Mesodermal cell (in vitro differentiated cells): ENCODE results near the gene ADAMTSL3.
"Not testable (repeated sequence)": the region's sequence is repeated elsewhere in the genome, so short reads cannot be mapped to it uniquely, and the experiment has no call there.

ENCODE experiments used
- H3K27ac ChIP-seq: 2 replicates; pipeline ENCODE4 v1.7.0; 2013; ENCODE audit warnings: mild to moderate bottlenecking, low read depth, low read length, moderate library complexity; ENCODE audit not compliant: severe bottlenecking
- H3K36me3 ChIP-seq: 2 replicates; pipeline ENCODE4 v1.7.1; 2013; ENCODE audit warnings: mild to moderate bottlenecking, low read length, moderate library complexity; ENCODE audit not compliant: control insufficient read depth, insufficient read depth
- H3K4me1 ChIP-seq: one replicate; pipeline ENCODE4 v1.7.1; 2013; ENCODE audit warnings: mild to moderate bottlenecking, low read length; ENCODE audit not compliant: insufficient read depth, control insufficient read depth, poor library complexity, severe bottlenecking
- H3K4me3 ChIP-seq: 2 replicates; pipeline ENCODE4 v1.7.0; 2013; ENCODE audit warnings: low read length, control low read depth, mild to moderate bottlenecking; ENCODE audit not compliant: insufficient read depth, poor library complexity, severe bottlenecking; ENCODE audit errors: extremely low read depth
- H3K9me3 ChIP-seq: 2 replicates; pipeline ENCODE4 v1.7.1; 2013; ENCODE audit warnings: mild to moderate bottlenecking, low read length, moderate library complexity; ENCODE audit not compliant: control insufficient read depth
- WGBS, 2 experiments: methylation state at CpG; one replicate each; pipeline ENCODE4 v1.1.5; 2013; ENCODE audit warnings: missing lambda C conversion rate in 2 of 2; ENCODE audit not compliant: insufficient coverage in 2 of 2; 5-methylcytosine and 5-hydroxymethylcytosine counted together

The ADAMTSL3 gene

DNA sequence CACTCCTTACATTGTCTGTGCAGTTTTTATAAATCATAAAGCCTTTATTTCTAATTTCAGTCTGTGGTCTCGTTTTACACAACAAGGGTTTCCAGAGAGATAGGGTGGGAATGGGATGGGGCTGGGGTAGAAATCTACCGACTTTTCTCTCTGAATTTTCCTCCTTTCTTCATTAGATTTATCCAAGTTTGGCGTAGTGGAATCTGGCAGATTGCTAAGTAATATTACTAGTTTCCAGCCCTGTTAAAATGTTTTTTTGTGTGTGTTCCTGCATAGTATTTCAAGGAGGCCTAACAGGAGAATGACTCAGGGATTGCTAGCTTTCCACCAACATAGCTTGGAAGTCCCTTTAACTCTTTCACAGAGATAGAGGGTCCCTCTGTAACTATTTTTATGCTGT, 396.2 kb downstream of the ADAMTSL3 start:
- Histone ChIP-seq H3K27ac (no peak overlapping the region), H3K4me3 (no peak overlapping the region), H3K9me3 (no peaks in the 10 kb centered on the region), H3K4me1 (no peaks in the 10 kb centered on the region), H3K36me3 (no peaks in the 10 kb centered on the region)
- no CpG with 5 or more reads among the region's 3 CpGs for WGBS, 2 experiments

- not testable (repeated sequence) for H3K36me3 ChIP-seq, H3K4me3 ChIP-seq, H3K4me1 ChIP-seq, H3K27ac ChIP-seq, H3K9me3 ChIP-seq
- no CpG with 5 or more reads among the region's 1 CpG for whole genome bisulfite sequencing, 2 experiments
Measured at GRCh38 chr15:84051146-84051545, 397.2 kb downstream of the ADAMTSL3 start.

DNA sequence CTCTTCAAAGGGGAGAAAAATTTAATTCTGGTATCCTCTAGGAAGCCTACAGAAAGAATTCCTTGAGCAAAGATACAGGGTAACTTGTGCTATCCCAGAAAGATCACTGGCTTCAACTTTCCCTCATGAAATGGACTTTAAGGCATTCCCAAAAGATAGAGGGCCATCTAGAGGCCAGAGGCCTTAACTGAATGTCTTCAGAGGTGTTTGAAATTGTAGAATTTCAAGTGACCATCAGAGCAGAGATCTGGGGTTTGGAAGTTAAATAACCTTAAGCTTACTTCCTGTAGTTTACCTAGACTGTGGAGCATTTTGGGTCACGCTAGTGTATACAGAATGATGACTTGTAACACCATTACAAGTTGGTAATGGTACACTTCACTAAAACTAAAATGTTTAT, 400.6 kb downstream of the ADAMTSL3 start:
- no CpG with 5 or more reads among the region's 1 CpG for WGBS, 2 experiments

GRCh38 chr15:84057714-84058331, 403.9 kb downstream of the ADAMTSL3 start:
- Histone ChIP-seq H3K27ac (no peak overlapping the region), H3K9me3 (no peaks in the 10 kb centered on the region), H3K4me1 (no peaks in the 10 kb centered on the region), H3K36me3 (no peaks in the 10 kb centered on the region), H3K4me3 (no peak overlapping the region)
- 83% methylated on average over 1 of the region's 5 CpGs; no CpG with 5 or more reads in 1 of the 2 experiments for WGBS, 2 experiments

More for the DNA sequence above, 400.6 kb downstream of the ADAMTSL3 start:
- not testable (repeated sequence) for H3K36me3 ChIP-seq, H3K27ac ChIP-seq, H3K4me1 ChIP-seq, H3K4me3 ChIP-seq, H3K9me3 ChIP-seq

- not testable (repeated sequence) for H3K36me3 ChIP-seq
Measured at GRCh38 chr15:84063674-84064073, 409.8 kb downstream of the ADAMTSL3 start.

DNA sequence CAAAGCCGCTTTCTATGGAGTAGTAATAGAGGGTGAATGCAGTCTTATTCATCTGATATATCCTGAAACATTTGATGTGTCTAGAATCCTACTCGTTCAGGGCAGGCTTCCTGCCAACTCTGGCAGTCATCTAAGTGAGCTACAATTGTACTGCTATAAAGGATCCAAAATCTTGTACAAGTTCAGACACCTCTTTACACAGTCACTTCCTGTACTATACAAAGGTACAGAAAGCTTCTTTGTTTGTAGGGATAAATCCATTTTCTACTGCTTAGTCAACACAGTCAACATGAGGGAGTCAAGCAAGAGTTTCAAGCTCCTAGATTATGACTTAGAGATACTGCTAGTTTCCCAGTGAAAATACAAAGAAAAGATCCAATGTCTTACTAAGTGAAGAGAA, 414.8 kb downstream of the ADAMTSL3 start:
- not testable (repeated sequence) for H3K9me3 ChIP-seq, H3K36me3 ChIP-seq, H3K4me3 ChIP-seq, H3K27ac ChIP-seq
- 100% methylated on average over 1 of the region's 2 CpGs; no CpG with 5 or more reads in 1 of the 2 experiments for WGBS, 2 experiments
- H3K4me1 ChIP-seq, result peaks cover 13% of the 10 kb centered on the region

More at GRCh38 chr15:84063674-84064073, 409.8 kb downstream of the ADAMTSL3 start:
- peaks cover 11% of the 10 kb centered on the region for H3K4me1 ChIP-seq
- not testable (repeated sequence) for H3K9me3 ChIP-seq, H3K4me3 ChIP-seq, H3K27ac ChIP-seq
- WGBS, 2 experiments, result 50% methylated on average over 2 of the region's 2 CpGs; no CpG with 5 or more reads in 1 of the 2 experiments

GRCh38 chr15:84078038-84078437, 424.1 kb downstream of the ADAMTSL3 start:
- H3K4me3 ChIP-seq, H3K36me3 ChIP-seq, H3K27ac ChIP-seq, H3K9me3 ChIP-seq: not testable (repeated sequence)
- no CpG with 5 or more reads among the region's 2 CpGs for WGBS, 2 experiments
- peaks cover 11% of the 10 kb centered on the region for H3K4me1 ChIP-seq

GRCh38 chr15:84079325-84079884, 425.5 kb downstream of the ADAMTSL3 start:
- not testable (repeated sequence) for H3K9me3 ChIP-seq, H3K36me3 ChIP-seq, H3K27ac ChIP-seq
- Histone ChIP-seq H3K4me1 (peaks cover 11% of the 10 kb centered on the region), H3K4me3 (peak overlapping the region; percentile 41)
- 8 to 11% methylated on average over 6 to 12 of the region's 15 CpGs for WGBS, 2 experiments

DNA sequence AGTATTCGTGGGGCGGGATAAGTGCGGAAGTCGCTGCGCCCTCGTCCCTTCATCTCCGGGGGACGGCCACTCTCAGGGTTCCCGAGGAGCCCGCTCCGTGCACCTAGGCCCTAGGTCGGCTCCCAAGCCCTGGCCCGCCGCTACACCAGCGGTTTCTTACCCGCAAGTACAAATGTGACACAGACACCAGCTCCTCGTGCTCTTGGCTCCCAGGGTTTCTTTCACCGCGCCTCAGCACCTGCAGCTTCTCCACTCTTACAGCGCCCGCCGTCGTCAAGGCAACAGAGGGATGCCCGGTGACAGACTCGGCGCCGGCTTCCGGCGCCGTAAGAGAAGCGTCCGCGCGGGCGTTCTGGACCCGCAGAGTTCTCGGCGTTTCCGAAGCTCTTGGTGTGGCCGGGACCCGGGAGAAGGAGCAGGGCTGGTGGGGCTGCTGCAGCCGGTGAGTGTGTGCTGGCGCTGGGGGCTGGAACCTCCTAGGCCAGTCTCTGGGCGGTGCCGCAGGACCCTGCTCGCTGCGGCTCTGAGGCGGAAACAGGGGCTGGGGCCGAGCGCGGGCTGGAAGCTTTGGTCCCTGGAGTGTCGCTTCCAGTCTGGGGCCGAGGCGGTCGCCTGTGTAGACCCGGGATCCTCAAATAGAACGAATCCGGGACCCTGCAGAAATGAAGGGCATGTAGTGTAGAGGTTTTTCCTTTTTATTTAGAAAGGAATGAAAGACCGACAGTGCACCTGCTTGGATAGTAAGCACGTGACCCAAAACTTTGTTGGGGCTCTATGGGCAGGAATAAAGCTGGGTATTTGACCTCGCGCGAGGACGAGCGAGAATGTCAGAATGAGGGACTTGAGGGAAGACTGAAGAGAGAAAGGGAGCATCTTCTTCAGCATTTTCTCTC, 426.2 kb downstream of the ADAMTSL3 start:
- H3K36me3 ChIP-seq, result no peaks in the 10 kb centered on the region
- H3K9me3 ChIP-seq, result no peaks in the 10 kb centered on the region
- no peak overlapping the region for H3K27ac ChIP-seq
- H3K4me1 ChIP-seq, result peaks cover 11% of the 10 kb centered on the region
- WGBS, 2 experiments, result 1 to 2% methylated on average over 55 to 56 of the region's 65 CpGs
- H3K4me3 ChIP-seq, result peak overlapping the region; percentile 41

GRCh38 chr15:84080778-84081084, 426.8 kb downstream of the ADAMTSL3 start:
- H3K9me3 ChIP-seq, H3K27ac ChIP-seq, H3K36me3 ChIP-seq, H3K4me3 ChIP-seq: not testable (repeated sequence)
- peaks cover 11% of the 10 kb centered on the region for H3K4me1 ChIP-seq
- WGBS, 2 experiments, result 20% methylated on average over 1 to 2 of the region's 9 CpGs
